GM12878 (cell line): ENCODE measurements around the gene B3GALNT1. TPM values are rescaled to one million over a fixed set of nuclear protein-coding genes. Genes with fewer than 3 reads are reported as not detected.

Experiments
- ATAC-seq: fragments of 200-7000 bp; cut with Tn5 transposase; 3 replicates; pipeline ENCODE4 v1.9.1; 2020; ENCODE audit warnings: mild to moderate bottlenecking, moderate library complexity
- BruUV-seq: library from RNA; stranded (reverse); fragments of 400-500 nt; replicated peaks from 2 replicates; lab custom pipeline; 2021; lab: Mats Ljungman, UMichigan
- CTCF ChIA-PET: fragments of 300-600 bp; sonication (Branson Sonifier 250); formaldehyde crosslinking; extraction: SDS; loops from one replicate; lab custom pipeline; 2021; ENCODE audit warnings: inconsistent platforms; lab: Yijun Ruan, JAX
- POLR2A ChIA-PET: fragments of 350-600 bp; formaldehyde crosslinking; extraction: SDS; loops from one replicate; lab custom pipeline; 2021; ENCODE audit warnings: inconsistent platforms; lab: Charles Lee
- RAD21 ChIA-PET: fragments of 300-600 bp; sonication (Branson Sonifier 250); formaldehyde crosslinking; loops from one replicate; lab custom pipeline; 2023; ENCODE audit warnings: antibody characterized with exemption; ENCODE audit not compliant: unreplicated experiment; lab: Charles Lee
- SMC1A ChIA-PET: fragments of 300-600 bp; sonication (Branson Sonifier 250); formaldehyde crosslinking; loops from one replicate; lab custom pipeline; 2023; ENCODE audit not compliant: unreplicated experiment, uncharacterized antibody; lab: Charles Lee
- DNase-seq: peaks from one replicate; pipeline ENCODE4 v3.0.0-alpha.2; 2011; ENCODE audit warnings: low read depth, low spot score
- FAIRE-seq: peaks from 3 replicates; lab custom pipeline; 2011; peaks lifted over from hg19 to GRCh38; lab: Jason Lieb, UNC
- H2AFZ ChIP-seq: 2 replicates; pipeline ENCODE4 v1.6.0; 2011; ENCODE audit warnings: low read depth, low read length, control low read depth; ENCODE audit not compliant: control insufficient read depth
- H3K27ac ChIP-seq: 2 replicates; pipeline ENCODE4 v1.5.1; 2011; ENCODE audit warnings: control low read depth; ENCODE audit not compliant: control insufficient read depth, insufficient read depth
- H3K27me3 ChIP-seq, 2 experiments: replicated peaks in 1 of 2; 2 replicates each; pipeline versions ENCODE4 v1.6.0 to v1.6.1; 2011; ENCODE audit warnings: low read length in 1 of 2; ENCODE audit not compliant: control insufficient read depth in 2 of 2, insufficient read depth in 2 of 2
- H3K36me3 ChIP-seq, 2 experiments: 2 replicates each; pipeline ENCODE4 v1.5.1; 2011; ENCODE audit warnings: low read length in 1 of 2; ENCODE audit not compliant: control insufficient read depth in 2 of 2, insufficient read depth in 2 of 2
- H3K4me1 ChIP-seq: 2 replicates; pipeline ENCODE4 v1.6.1; 2011; ENCODE audit warnings: mild to moderate bottlenecking, low read length, moderate library complexity, mixed read lengths; ENCODE audit not compliant: control insufficient read depth, insufficient read depth
- H3K4me2 ChIP-seq: 2 replicates; pipeline ENCODE4 v1.6.0; 2011; ENCODE audit warnings: control low read depth; ENCODE audit not compliant: control insufficient read depth, insufficient read depth
- H3K4me3 ChIP-seq: fragments of 200-600 bp; sonication (generic); 2 replicates; pipeline ENCODE4 v1.5.1; 2016
- H3K79me2 ChIP-seq: 2 replicates; pipeline ENCODE4 v1.6.0; 2011; ENCODE audit warnings: low read length; ENCODE audit not compliant: control insufficient read depth, insufficient read depth
- H3K9ac ChIP-seq: 2 replicates; pipeline ENCODE4 v1.8.0; 2011; ENCODE audit warnings: low read length, control low read depth, mixed read lengths; ENCODE audit not compliant: control insufficient read depth, insufficient read depth
- H3K9me3 ChIP-seq: replicated peaks from 3 replicates; pipeline ENCODE4 v1.5.1; 2011; ENCODE audit warnings: mild to moderate bottlenecking, low read length; ENCODE audit not compliant: control insufficient read depth, insufficient read depth
- H4K20me1 ChIP-seq: 2 replicates; pipeline ENCODE4 v1.6.0; 2011; ENCODE audit not compliant: control insufficient read depth, insufficient read depth
- BHLHE40 ChIP-seq, 2 experiments: fragments of 450-650 bp in 1 of 2; IDR thresholded peaks; 2 replicates each; pipeline ENCODE4 v1.6.1; 2011 to 2017; ENCODE audit warnings: low read depth in 2 of 2, borderline replicate concordance in 1 of 2, improper control_type of control experiment in 1 of 2, low read length in 1 of 2, mild to moderate bottlenecking in 1 of 2
- DPF2 ChIP-seq: fragments of 450-650 bp; IDR thresholded peaks from 2 replicates; pipeline ENCODE4 v1.6.1; 2017; ENCODE audit warnings: mild to moderate bottlenecking
- IKZF2 ChIP-seq, 2 experiments: fragments of 450-650 bp; IDR thresholded peaks; 2 replicates each; pipeline ENCODE4 v1.6.1; 2017; ENCODE audit warnings: mild to moderate bottlenecking in 2 of 2, moderate library complexity in 2 of 2
- IRF4 ChIP-seq: IDR thresholded peaks from 2 replicates; pipeline ENCODE4 v1.6.1; 2011; ENCODE audit warnings: low read depth, low read length
- MYB ChIP-seq: fragments of 150-350 bp; IDR thresholded peaks from 2 replicates; pipeline ENCODE4 v1.6.1; 2014; ENCODE audit warnings: mild to moderate bottlenecking, low read depth, low read length, borderline replicate concordance
- SIN3A ChIP-seq: IDR thresholded peaks from 2 replicates; pipeline ENCODE4 v1.6.1; 2012; ENCODE audit warnings: low read depth, low read length, improper control_type of control experiment
- SPI1 ChIP-seq: IDR thresholded peaks from 2 replicates; pipeline ENCODE4 v1.6.1; 2011; ENCODE audit warnings: low read depth, mild to moderate bottlenecking, low read length, moderate library complexity, borderline replicate concordance; ENCODE audit not compliant: insufficient read depth
- SREBF2 ChIP-seq: IDR thresholded peaks from 2 replicates; pipeline ENCODE4 v1.6.1; 2012; ENCODE audit warnings: mild to moderate bottlenecking, low read length
- STAT1 ChIP-seq: fragments of 450-650 bp; conservative IDR thresholded peaks from 2 replicates; pipeline ENCODE4 v1.6.1; 2014; ENCODE audit warnings: antibody characterized with exemption, mild to moderate bottlenecking
- ZNF24 ChIP-seq: fragments of 450-650 bp; IDR thresholded peaks from 2 replicates; pipeline ENCODE4 v1.6.1; 2017; ENCODE audit warnings: antibody characterized with exemption, mild to moderate bottlenecking
- ZNF384 ChIP-seq: IDR thresholded peaks from 2 replicates; pipeline ENCODE4 v1.6.1; 2012; ENCODE audit warnings: low read depth, mild to moderate bottlenecking, low read length, improper control_type of control experiment, borderline replicate concordance
- ZSCAN29 ChIP-seq: fragments of 450-650 bp; IDR thresholded peaks from 2 replicates; pipeline ENCODE4 v1.6.1; 2017; ENCODE audit warnings: mild to moderate bottlenecking, moderate library complexity
- WGBS: methylation state at CpG from one replicate; pipeline ENCODE4 v1.1.6; 2016; ENCODE audit warnings: low lambda C conversion rate; ENCODE audit not compliant: insufficient replicate concordance, insufficient coverage; ENCODE audit errors: missing lambda C conversion rate; 5-methylcytosine and 5-hydroxymethylcytosine counted together
- in situ Hi-C: fragments of 300-500 bp; cut with MboI; formaldehyde crosslinking; loops from 9 replicates; pipeline ENCODE4 v1.14.3; 2018; ENCODE audit warnings: mixed read lengths
- intact Hi-C: fragments of 100-400 bp; cut with micrococcal nuclease; formaldehyde crosslinking; loops from one replicate; pipeline ENCODE4 v1.14.2; 2022; ENCODE audit not compliant: unreplicated experiment
- polyA plus RNA-seq, 11 experiments: library from polyadenylated mRNA; depleted of rRNA in 4 of 11; unstranded in 6 of 11; stranded (reverse) in 5 of 11; fragments of >200 nt; fragmentation: Nextera tagmentation in 4 of 11; fragmentation: Illumina TruSeq in 1 of 11; extraction: Ambion mirVana in 4 of 11; extraction: Trizol in 1 of 11; gene quantifications; 1 replicate in 1 of 11; 2 replicates in 10 of 11; pipeline versions ENCODE4 v1.2.1 to v1.2.3, GENCODE V29; 2011 to 2016; ENCODE audit warnings: inconsistent platforms in 2 of 11, missing spikeins in 2 of 11, low read depth in 1 of 11
- total RNA-seq, 4 experiments: library from RNA; depleted of rRNA in 3 of 4; stranded (reverse); fragments of >200 nt in 3 of 4; fragmentation: Illumina TruSeq in 1 of 4; extraction: Trizol in 1 of 4; gene quantifications; 2 replicates each; pipeline versions ENCODE4 v1.2.1 to v1.2.3, GENCODE V29; 2013 to 2021
- TF ChIP-seq, protein P1 (sequence below): fragments of 450-650 bp; IDR thresholded peaks from 2 replicates; pipeline ENCODE4 v1.6.1; 2017; ENCODE audit warnings: antibody characterized with exemption, mild to moderate bottlenecking, moderate library complexity

Gene B3GALNT1
- total and polyA plus RNA-seq, 10 of the 15 experiments (the other 5 are each of a cell fraction or from before 2014, with no cell fraction given) = 0.04 to 0.95 (median 0.18) TPM; not detected in 3

- TF ChIP-seq, protein P1, sequence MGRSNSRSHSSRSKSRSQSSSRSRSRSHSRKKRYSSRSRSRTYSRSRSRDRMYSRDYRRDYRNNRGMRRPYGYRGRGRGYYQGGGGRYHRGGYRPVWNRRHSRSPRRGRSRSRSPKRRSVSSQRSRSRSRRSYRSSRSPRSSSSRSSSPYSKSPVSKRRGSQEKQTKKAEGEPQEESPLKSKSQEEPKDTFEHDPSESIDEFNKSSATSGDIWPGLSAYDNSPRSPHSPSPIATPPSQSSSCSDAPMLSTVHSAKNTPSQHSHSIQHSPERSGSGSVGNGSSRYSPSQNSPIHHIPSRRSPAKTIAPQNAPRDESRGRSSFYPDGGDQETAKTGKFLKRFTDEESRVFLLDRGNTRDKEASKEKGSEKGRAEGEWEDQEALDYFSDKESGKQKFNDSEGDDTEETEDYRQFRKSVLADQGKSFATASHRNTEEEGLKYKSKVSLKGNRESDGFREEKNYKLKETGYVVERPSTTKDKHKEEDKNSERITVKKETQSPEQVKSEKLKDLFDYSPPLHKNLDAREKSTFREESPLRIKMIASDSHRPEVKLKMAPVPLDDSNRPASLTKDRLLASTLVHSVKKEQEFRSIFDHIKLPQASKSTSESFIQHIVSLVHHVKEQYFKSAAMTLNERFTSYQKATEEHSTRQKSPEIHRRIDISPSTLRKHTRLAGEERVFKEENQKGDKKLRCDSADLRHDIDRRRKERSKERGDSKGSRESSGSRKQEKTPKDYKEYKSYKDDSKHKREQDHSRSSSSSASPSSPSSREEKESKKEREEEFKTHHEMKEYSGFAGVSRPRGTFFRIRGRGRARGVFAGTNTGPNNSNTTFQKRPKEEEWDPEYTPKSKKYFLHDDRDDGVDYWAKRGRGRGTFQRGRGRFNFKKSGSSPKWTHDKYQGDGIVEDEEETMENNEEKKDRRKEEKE = no peak
- TF ChIP-seq IRF4 (no peak), IKZF2 (IDR thresholded peaks at IDR 0.05) (no peak), SREBF2 (no peak), ZSCAN29 (no peak), ZNF24 (no peak)
These were observed 53.3 kb downstream of the B3GALNT1 start (continued) for GRCh38 chr3:161051856-161052255.

DNA sequence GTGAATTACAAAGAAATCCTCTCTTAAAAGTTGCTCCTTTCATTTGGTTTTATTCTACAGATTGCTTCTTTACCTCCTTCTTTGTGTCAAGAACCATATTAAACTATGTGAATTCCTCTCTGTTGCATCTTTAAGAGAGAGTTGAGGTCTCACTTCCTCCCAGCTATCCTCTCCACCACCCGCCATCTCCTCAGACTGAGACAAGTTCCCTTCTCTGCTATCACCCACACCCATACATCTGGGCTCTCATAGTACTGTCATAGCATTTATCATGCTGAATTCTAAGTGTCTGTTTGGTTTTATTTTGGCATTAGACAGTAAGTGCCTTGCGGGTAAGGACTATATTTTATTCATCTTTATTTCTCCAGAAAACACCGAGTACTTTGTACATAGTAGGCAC lies 54.2 kb downstream of the B3GALNT1 start:
- ATAC-seq (peak; percentile 26; the same call in 1 of the 3 replicates), FAIRE-seq (no peak), DNase-seq (no peak)
- 39% methylated on average over 3 of the region's 3 CpGs for WGBS
- H2AFZ ChIP-seq = no peak overlapping the region
- H3K4me3 ChIP-seq = no peak overlapping the region
- CTCF ChIA-PET = no interaction called here
- POLR2A ChIA-PET = no interaction called here
- no peak overlapping the region for H3K4me2 ChIP-seq
- H3K27me3 ChIP-seq = no peaks in the 10 kb centered on the region
- no peaks in the 10 kb centered on the region for H3K36me3 ChIP-seq
- H4K20me1 ChIP-seq = no peaks in the 10 kb centered on the region
- no peak overlapping the region for H3K27ac ChIP-seq
- no peaks in the 10 kb centered on the region for H3K4me1 ChIP-seq
- no TSS peak for BruUV-seq
- RAD21 ChIA-PET = no interaction called here
- intact Hi-C loops (no loop called here), in situ Hi-C loops (no loop called here)
- H3K9ac ChIP-seq = no peak overlapping the region
- H3K79me2 ChIP-seq = no peaks in the 10 kb centered on the region
- TF ChIP-seq DPF2 (no peak), ZNF384 (no peak), SIN3A (no peak), SPI1 (0 out of 2 replicates have a peak, but pooled peaks have one; percentile 11), MYB (no peak), STAT1 (no peak), BHLHE40 (IDR thresholded peaks at IDR 0.05; ENCODE audit: borderline replicate concordance in 1 of 2, low read depth in 2 of 2, low read length in 1 of 2) (no peak)
- H3K9me3 ChIP-seq = no peaks in the 10 kb centered on the region
- SMC1A ChIA-PET = interaction anchor here (1.1 kb wide), 1 partner anchor 9 kb away, joined by 4 read pairs; no protein-coding TSS in a partner anchor
